Fibroblast of the aortic adventitia (primary cell): ENCODE data around the gene XBP1. TPM values are rescaled to one million over a fixed set of nuclear protein-coding genes. Genes with fewer than 3 reads are reported as not detected.
A peak's percentile ranks its signal among the peaks of the same experiment; 100 is the strongest.

Experiments
- DNase-seq: peaks from one replicate; pipeline ENCODE4 v3.0.0-alpha.2; 2010; ENCODE audit warnings: low read depth
- H3K4me3 ChIP-seq: 2 replicates; pipeline ENCODE4 v1.5.1; 2011; ENCODE audit warnings: low read depth, mild to moderate bottlenecking, control low read depth, low read length, moderate library complexity
- total RNA-seq: library from RNA; depleted of rRNA; stranded (reverse); fragments of >200 nt; gene quantifications from 2 replicates; pipeline ENCODE4 v1.2.3, GENCODE V29; 2012; ENCODE audit warnings: low replicate concordance
- TF ChIP-seq, protein P1 (sequence below): IDR thresholded peaks from 2 replicates; pipeline ENCODE4 v1.5.1; 2011; ENCODE audit warnings: mild to moderate bottlenecking, low read length, control low read depth, inconsistent platforms; ENCODE audit not compliant: insufficient read depth

Gene XBP1
- total RNA-seq, 1 donor, result 228 TPM

DNA sequence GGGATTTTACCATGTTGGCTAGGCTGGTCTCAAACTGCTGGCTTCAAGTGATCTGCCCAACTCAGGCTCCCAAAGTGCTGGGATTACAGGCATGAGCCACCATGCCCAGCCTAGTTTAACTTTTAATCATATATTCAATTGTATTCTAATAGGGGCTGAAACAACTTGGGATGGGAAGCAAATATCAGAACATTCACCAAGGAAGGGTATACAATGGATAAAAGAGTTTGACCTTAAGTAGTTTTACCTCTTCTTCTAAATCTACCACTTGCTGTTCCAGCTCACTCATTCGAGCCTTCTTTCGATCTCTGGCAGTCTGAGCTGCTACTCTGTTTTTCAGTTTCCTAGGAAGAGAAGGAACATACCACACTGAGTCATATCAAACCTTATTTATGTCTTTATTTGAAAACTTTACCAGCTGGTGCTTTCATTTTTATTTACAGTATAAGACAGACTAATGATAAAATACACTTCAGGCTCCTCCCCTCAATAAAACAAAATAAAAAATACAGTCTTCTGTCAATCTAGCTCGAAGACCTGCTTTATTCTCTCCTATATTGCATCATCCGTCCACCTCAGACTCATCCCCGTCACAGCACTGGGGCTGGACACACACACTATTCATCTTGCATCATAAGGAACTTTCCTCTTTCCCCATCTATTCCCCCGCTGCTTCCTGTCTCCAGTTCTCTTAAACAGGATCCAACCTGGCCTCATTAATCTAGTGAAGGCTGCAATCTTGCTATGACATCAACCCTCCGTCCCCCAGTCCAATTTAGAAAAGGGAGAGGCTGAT lies 1.4 kb downstream of the XBP1 start:
- peak; percentile 97 for DNase-seq
- TF ChIP-seq, protein P1, sequence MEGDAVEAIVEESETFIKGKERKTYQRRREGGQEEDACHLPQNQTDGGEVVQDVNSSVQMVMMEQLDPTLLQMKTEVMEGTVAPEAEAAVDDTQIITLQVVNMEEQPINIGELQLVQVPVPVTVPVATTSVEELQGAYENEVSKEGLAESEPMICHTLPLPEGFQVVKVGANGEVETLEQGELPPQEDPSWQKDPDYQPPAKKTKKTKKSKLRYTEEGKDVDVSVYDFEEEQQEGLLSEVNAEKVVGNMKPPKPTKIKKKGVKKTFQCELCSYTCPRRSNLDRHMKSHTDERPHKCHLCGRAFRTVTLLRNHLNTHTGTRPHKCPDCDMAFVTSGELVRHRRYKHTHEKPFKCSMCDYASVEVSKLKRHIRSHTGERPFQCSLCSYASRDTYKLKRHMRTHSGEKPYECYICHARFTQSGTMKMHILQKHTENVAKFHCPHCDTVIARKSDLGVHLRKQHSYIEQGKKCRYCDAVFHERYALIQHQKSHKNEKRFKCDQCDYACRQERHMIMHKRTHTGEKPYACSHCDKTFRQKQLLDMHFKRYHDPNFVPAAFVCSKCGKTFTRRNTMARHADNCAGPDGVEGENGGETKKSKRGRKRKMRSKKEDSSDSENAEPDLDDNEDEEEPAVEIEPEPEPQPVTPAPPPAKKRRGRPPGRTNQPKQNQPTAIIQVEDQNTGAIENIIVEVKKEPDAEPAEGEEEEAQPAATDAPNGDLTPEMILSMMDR, result no peak
- peak overlapping the region; percentile 71 for H3K4me3 ChIP-seq

DNA sequence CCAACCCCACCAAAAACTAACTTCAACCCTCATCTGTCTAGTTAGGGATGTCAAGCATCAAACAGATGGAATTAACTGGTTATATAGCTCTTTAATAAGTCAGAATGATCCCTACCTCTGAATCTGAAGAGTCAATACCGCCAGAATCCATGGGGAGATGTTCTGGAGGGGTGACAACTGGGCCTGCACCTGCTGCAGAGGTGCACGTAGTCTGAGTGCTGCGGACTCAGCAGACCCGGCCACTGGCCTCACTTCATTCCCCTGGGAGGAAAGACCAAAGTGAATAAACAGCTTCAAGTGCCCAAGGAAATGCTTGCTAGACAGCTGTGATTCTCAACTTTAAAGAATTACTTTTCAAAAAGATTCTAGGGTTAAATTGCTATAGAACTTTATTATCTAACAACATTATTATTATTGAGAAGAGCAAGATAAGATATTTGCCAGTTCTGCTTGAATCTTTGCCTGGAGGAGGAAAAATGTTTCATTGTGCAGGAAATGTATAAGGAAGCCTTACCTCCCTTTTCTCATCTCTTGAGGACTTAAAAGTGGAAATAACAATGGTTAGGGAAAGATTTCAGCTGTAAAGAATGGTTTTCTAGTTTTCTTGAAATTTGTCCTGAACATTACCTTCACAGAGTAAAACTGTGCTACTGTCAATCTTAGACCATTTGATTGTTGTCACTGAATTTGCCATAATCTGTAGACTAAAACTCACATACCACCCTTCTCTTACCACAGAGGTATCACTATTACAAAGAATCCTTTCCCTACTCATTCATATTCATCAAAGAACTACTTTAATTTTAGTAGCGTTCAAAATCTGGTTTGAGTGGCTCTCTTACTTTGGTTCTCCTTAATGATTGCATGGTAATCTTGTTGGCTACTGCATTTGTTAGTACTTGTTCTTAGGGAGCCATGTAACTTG lies 4.2 kb downstream of the XBP1 start:
- no peak overlapping the region for H3K4me3 ChIP-seq
- TF ChIP-seq, protein P1, result no peak
- no peak for DNase-seq

DNA sequence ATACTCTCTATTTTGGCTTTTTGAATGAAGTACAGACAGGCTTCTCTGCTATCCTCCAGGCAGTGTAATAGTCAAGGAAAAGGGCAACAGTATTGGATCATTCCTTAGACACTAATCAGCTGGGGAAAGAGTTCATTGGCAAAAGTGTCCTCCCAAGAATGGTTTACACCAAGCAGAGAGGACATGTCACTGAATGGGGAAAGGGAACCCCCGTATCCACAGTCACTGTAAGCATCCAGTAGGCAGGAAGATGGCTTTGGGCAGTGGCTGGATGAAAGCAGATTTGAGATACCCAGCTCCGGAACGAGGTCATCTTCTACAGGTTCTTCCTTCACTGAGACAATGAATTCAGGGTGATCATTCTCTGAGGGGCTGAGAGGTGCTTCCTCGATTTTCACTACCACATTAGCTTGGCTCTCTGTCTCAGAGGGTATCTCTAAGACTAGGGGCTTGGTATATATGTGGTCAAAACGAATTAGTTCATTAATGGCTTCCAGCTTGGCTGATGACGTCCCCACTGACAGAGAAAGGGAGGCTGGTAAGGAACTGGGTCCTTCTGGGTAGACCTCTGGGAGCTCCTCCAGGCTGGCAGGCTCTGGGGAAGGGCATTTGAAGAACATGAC lies 5.2 kb downstream of the XBP1 start:
- TF ChIP-seq, protein P1, result no peak
- DNase-seq, result no peak
- H3K4me3 ChIP-seq, result no peak overlapping the region

DNA sequence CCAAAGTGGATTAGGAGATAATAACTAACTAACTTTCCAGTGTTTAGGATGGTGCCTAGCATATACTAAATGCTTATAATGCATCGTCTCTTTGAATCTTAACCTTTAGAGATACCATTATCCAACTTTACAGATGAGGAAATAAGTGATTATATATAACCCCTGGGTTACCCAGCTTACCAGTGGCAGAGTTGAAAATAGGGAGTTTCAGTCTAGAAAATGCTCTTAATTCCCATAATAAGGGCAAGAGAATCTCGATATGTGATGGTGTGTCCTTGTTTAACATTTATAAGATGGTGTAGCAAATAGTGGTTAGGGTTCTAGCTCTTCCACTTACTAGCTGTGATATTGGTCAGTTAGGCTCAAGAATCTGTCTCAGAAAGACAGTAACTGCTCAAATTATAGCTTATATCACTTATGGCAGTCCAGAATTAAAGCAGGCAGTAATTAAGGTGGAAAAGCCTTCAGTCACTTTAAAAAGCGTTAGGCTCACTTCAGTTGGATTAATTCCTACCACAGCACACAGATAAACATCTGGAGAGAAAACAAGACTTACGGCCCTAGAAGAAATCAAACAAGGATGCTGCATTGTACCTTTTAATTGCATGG lies 6.3 kb downstream of the XBP1 start:
- H3K4me3 ChIP-seq, result no peak overlapping the region
- no peak for DNase-seq
- TF ChIP-seq, protein P1, result no peak

DNA sequence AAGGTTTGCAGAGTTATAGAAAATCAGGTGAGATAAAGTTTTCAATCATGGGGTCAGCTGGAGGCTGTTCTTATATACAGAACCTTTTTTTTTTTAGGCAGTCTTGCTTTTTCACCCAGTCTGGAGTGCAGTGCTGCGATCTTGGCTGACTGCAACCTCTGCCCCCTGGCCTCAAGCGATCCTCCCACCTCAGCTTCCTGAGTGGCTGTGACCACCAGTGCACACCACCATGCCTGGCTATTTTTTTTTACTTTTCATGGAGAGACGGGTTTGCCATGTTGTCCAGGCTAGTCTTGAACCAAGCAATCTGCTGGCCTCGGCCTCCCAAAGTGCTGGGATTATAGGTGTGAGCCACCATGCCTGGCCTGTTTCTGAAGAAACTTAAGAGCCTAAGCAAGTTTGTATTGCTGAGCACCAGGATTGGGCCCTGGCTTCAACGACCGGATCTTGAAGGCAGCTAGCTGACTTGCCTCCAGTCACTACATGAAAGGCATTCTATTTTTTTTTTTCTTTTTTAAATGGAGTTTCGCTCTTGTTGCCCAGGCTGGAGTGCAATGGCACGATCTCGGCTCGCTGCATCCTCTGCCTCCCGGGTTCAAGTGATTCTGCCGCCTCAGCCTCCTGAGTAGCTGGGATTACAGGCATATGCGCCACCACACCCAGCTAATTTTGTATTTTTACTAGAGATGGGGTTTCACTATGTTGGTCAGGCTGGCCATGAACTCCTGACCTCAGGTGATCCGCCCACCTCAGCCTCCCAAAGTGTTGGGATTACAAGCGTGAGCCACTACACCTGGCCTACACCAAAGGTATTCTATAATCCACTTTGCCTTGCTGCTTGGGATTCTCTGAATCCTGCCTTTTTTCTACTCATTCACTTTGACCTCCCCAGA lies 7.6 kb downstream of the XBP1 start:
- no peak for DNase-seq
- TF ChIP-seq, protein P1, result no peak
- H3K4me3 ChIP-seq, result no peak overlapping the region
